OCI-LY3 (cell line): ENCODE data around the gene FFAR1.

ENCODE experiments used
- H2AFZ ChIP-seq: fragments of 200-600, 300-600 bp; shearing (Covaris generic); 2 replicates; pipeline ENCODE4 v1.6.0; 2014; ENCODE audit warnings: antibody characterized with exemption, low read depth, low read length
- H3K27ac ChIP-seq: fragments of 200-600, 300-600 bp; sonication (generic); 2 replicates; pipeline ENCODE4 v1.5.1; 2014; ENCODE audit warnings: mild to moderate bottlenecking, low read length, moderate library complexity, mixed read lengths
- H3K27me3 ChIP-seq: fragments of 200-600, 300-600 bp; sonication (generic); 2 replicates; pipeline ENCODE4 v1.6.1; 2014; ENCODE audit warnings: low read depth, low read length, mixed read lengths
- H3K36me3 ChIP-seq: fragments of 200-600, 300-600 bp; sonication (generic); replicated peaks from 2 replicates; pipeline ENCODE3; 2014; ENCODE audit warnings: low read depth, low read length, mixed read lengths
- H3K4me1 ChIP-seq: fragments of 300-600, 200-600 bp; sonication (generic); 2 replicates; pipeline ENCODE4 v1.6.1; 2014; ENCODE audit warnings: low read length, mixed read lengths
- H3K4me2 ChIP-seq: fragments of 200-600, 300-600 bp; sonication (generic); 2 replicates; pipeline ENCODE4 v1.6.1; 2014; ENCODE audit warnings: low read length, mixed read lengths
- H3K4me3 ChIP-seq: fragments of 300-600, 200-600 bp; sonication (generic); 2 replicates; pipeline ENCODE4 v1.5.1; 2014; ENCODE audit warnings: antibody characterized with exemption, mild to moderate bottlenecking, low read length, moderate library complexity
- H3K79me2 ChIP-seq: fragments of 300-600, 200-600 bp; shearing (Covaris generic); 2 replicates; pipeline ENCODE4 v1.6.1; 2014; ENCODE audit warnings: mild to moderate bottlenecking, low read length, mixed read lengths
- H3K9ac ChIP-seq: fragments of 300-600, 200-600 bp; shearing (Covaris generic); 2 replicates; pipeline ENCODE4 v1.6.0; 2014; ENCODE audit warnings: mild to moderate bottlenecking, low read length, moderate library complexity
- H3K9me3 ChIP-seq: fragments of 200-600, 300-600 bp; shearing (Covaris generic); 2 replicates; pipeline ENCODE4 v1.6.1; 2014; ENCODE audit warnings: low read length, mixed read lengths; ENCODE audit not compliant: insufficient read depth
- H4K20me1 ChIP-seq: fragments of 200-600, 300-600 bp; sonication (generic); 2 replicates; pipeline ENCODE4 v1.6.1; 2016; ENCODE audit warnings: low read length, mixed read lengths; ENCODE audit not compliant: insufficient read depth
- CTCF ChIP-seq: fragments of 200-600, 300-600 bp; sonication (generic); IDR thresholded peaks from 2 replicates; pipeline ENCODE4 v1.5.1; 2014; ENCODE audit warnings: antibody characterized with exemption, low read length, low read depth
- EZH2phosphoT487 ChIP-seq: fragments of 200-600 bp; shearing (Covaris generic); IDR thresholded peaks from 2 replicates; pipeline ENCODE4 v1.6.1; 2018; ENCODE audit warnings: antibody characterized with exemption, mixed run types, low read depth

Gene FFAR1

GRCh38 chr19:35347171-35347929 is at the start of gene FFAR1:
FFAR1 (plus strand) TSS chr19:35347902; CDS start chr19:35351552, 3,650 bp downstream.
- TF ChIP-seq EZH2phosphoT487 (no peak), CTCF (no peak)
- no peaks in the 10 kb centered on the region for H3K79me2 ChIP-seq
- H3K4me1 ChIP-seq: peaks cover 60% of the 10 kb centered on the region
- H3K4me2 ChIP-seq: peak within 1 kb of the TSS; percentile 64
- H3K9me3 ChIP-seq: no peaks in the 10 kb centered on the region
- H3K4me3 ChIP-seq: peak within 1 kb of the TSS; percentile 45
- H2AFZ ChIP-seq: no peak within 1 kb of the TSS
- H3K27ac ChIP-seq: peak within 1 kb of the TSS; percentile 97
- H4K20me1 ChIP-seq: no peaks in the 10 kb centered on the region
- no peaks in the 10 kb centered on the region for H3K27me3 ChIP-seq
- H3K36me3 ChIP-seq: peaks cover 55% of the 10 kb centered on the region
- peak within 1 kb of the TSS; percentile 91 for H3K9ac ChIP-seq

- Histone ChIP-seq H3K9me3 (no peaks in the 10 kb centered on the region), H2AFZ (no peak overlapping the region), H4K20me1 (no peaks in the 10 kb centered on the region), H3K4me1 (no peaks in the 10 kb centered on the region), H3K9ac (no peak overlapping the region), H3K36me3 (no peaks in the 10 kb centered on the region), H3K27me3 (peaks cover 17% of the 10 kb centered on the region), H3K27ac (no peak overlapping the region), H3K79me2 (no peaks in the 10 kb centered on the region), H3K4me3 (no peak overlapping the region), H3K4me2 (no peak overlapping the region)
- TF ChIP-seq CTCF (no peak), EZH2phosphoT487 (no peak)
Observed at GRCh38 chr19:35297922-35298321, 49.8 kb upstream of the FFAR1 start.

- H3K4me2 ChIP-seq: no peak overlapping the region
- no peaks in the 10 kb centered on the region for H4K20me1 ChIP-seq
- no peak overlapping the region for H3K9ac ChIP-seq
- no peak overlapping the region for H3K27ac ChIP-seq
- H2AFZ ChIP-seq: no peak overlapping the region
- peaks cover 11% of the 10 kb centered on the region; the same call in 1 of the 2 replicates for H3K27me3 ChIP-seq
- TF ChIP-seq EZH2phosphoT487: no peak
- no peak for TF ChIP-seq CTCF
- no peaks in the 10 kb centered on the region for H3K36me3 ChIP-seq
- H3K4me3 ChIP-seq: no peak overlapping the region
- H3K9me3 ChIP-seq: no peaks in the 10 kb centered on the region
- H3K79me2 ChIP-seq: no peaks in the 10 kb centered on the region
- H3K4me1 ChIP-seq: no peaks in the 10 kb centered on the region
Observed at GRCh38 chr19:35298561-35298972, 49.1 kb upstream of the FFAR1 start.

- no peak overlapping the region for H3K27ac ChIP-seq
- no peaks in the 10 kb centered on the region for H3K79me2 ChIP-seq
- no peak overlapping the region for H2AFZ ChIP-seq
- no peak overlapping the region for H3K4me3 ChIP-seq
- H4K20me1 ChIP-seq: no peaks in the 10 kb centered on the region
- TF ChIP-seq EZH2phosphoT487: no peak
- TF ChIP-seq CTCF: no peak
- H3K9ac ChIP-seq: no peak overlapping the region
- no peaks in the 10 kb centered on the region for H3K36me3 ChIP-seq
- 0 out of 2 replicates have a peak, but pooled peaks cover 3% of the 10 kb centered on the region for H3K27me3 ChIP-seq
- no peaks in the 10 kb centered on the region for H3K9me3 ChIP-seq
- no peak overlapping the region for H3K4me2 ChIP-seq
- no peaks in the 10 kb centered on the region for H3K4me1 ChIP-seq
Observed at GRCh38 chr19:35299523-35300338, 48.0 kb upstream of the FFAR1 start.
